GM19043 (cell line): Measurements from ENCODE around the gene TPD52L3.

Experiments
- ATAC-seq: cut with Tn5 transposase; IDR thresholded peaks from one replicate; pipeline ENCODE4 v1.9.1; 2021; ENCODE audit warnings: low read depth; ENCODE audit not compliant: unreplicated experiment

TPD52L3 gene

DNA sequence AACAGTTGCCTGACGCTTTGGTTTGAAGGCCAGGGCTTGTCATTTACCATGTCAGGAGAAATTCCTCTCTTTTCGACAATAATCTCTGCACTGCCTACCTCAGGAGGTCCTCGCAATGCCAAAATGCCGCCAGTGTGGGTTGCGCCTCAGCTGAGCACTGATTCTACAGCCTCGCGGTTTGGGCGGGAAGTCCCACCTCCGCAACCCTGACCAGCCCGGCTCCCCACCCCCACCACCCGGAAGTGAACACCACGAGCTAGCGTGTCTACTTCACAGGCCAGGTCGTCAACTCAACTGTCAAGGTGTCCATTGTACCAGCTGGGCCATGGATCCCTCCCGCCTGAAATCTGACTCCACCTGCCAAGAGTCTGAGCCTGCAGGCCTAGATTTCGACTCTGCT, at the start of gene TPD52L3:
Gene TPD52L3 (plus strand): TSS at position 273 of the 400 bp plus-strand sequence. CDS start 221 bp downstream, outside the sequence.
- ATAC-seq: no peak

DNA sequence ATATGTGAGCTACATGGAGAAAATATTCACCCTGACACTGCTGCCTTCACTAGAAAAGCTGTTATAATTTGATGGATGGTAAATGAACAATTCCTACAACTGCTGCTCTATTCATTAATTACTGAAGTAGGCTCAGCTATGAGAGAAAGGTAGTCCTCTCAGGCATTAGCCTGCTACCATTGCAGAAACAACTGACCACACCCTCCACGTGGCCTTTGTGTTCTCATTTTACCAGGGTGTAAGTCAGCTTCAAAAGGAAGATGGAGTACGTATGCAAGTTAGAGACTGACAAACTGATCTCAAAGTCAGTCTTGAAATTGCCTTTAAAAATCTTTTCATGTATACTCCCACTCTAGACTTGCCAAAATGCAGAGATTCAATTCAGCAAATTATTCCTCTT, 26.3 kb upstream of the TPD52L3 start:
- no peak for ATAC-seq

DNA sequence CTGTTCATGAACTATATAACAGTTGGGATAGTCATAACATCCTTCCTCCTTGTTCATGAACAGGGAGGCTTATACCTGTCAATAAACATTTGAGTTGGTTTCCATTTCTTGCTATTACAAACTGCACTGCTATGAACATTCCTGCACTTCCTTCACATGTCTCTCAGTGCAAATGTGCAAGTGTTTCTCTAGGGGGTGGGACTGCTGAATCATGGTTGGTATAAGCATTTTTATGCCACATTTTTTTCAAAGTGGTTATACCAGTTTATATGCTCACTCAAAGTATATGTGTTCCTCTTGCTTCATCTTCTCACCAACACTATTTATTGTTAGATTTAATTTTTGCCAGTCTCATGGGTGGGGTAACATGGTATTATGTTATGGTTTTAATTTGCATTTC, 25.8 kb upstream of the TPD52L3 start:
- no peak for ATAC-seq

DNA sequence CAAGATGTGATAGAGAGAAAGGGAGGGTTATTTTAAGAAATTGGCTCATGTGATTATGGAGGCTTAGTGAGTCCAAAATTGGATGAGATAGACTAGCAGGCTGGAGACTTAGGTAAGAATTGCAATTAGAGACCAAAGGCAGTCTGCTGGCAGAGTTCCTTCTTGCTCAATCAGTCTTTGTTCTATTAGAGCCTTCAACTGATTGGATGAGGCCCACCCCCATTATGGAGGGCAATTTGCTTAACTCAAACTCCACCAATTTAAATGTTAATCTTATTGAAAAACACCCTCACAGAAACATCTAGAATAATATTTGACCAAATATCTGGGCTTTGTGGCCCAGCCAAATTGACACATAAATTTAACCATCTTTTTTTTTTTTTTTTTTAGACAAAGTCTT, 23.9 kb upstream of the TPD52L3 start:
- ATAC-seq: no peak

DNA sequence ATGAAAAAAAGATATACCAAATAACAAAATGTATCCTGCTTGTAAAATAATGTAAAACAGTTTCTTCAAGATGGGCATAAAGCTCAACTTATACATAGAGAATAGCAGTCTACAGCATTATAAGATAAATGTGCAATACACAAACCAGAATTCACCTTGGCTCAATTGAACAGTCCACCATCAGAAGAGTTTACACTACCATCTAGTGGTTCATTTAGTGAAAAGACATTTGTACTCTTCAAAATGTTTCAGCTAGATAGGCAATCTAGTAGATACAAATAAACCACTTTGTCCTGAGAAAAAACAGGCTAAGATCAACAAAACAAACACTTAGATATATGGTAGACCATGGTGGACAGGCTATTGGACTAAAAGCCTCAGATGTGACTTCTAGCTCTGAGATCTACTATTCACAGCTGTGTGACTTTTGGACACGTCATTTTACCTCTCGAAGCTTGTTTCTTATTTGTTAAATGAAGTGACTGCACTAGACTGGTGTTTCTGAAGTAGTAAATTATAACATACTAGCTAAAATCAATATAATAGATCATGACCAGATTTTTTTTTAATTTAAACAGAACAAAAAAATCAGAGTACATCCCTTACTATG, 22.1 kb upstream of the TPD52L3 start:
- no peak for ATAC-seq

DNA sequence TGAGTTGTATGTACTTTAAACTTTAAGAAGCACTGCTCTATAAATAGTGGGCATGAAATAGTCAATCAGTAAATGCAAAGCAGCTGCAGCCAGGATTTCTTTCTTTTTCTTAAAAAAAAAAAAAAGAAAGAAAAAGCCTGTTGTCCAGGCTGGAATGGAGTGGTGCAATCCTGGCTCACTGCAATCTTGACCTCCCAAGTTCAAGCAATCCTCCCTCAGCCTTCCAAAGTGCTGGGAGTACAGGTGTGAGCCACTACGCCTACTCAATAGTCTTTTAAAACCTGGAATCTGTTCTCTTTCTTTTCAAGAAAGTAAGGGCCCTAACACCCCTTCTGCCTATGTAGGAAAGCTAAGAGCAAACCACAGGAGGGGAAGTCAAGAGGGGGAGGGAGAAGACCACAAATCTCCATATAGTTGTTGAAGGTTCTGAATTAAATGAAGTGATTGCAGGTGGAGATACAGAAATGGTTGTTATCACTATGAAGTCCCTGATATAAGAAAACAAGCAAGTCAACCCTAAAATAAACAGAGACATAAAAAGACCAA, 20.6 kb upstream of the TPD52L3 start:
- ATAC-seq: no peak

DNA sequence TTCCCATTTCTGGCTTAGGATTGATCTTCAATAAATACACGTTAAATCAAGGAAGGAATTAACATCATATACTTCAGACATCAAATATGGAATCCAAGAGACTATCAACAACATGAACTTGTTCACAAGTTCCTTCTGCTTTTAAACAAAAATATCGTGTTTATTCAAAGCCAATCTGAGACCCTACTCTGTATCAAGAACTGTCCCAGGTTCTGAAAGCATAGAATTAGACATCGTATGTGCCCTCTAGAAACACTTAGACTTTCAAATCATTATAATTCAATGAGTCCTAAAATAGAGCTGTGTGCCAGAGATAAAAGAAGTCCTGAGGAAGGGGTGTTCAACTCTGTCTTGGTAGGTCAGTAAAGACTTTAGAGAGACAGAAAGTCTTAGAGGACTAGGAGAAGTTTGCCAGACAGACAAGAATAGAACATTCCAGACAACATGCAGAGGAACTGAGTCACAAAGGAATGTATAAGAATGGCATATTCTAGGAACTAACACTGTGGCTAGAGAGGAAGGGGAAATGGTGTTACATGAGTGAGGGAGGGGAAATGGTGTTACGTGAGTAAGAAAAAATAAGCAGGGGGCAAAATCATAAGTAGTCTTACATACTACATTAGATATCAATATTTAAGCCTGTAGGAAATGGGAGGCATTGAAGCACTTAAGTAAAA, 2.9 kb downstream of the TPD52L3 start:
- no peak for ATAC-seq

DNA sequence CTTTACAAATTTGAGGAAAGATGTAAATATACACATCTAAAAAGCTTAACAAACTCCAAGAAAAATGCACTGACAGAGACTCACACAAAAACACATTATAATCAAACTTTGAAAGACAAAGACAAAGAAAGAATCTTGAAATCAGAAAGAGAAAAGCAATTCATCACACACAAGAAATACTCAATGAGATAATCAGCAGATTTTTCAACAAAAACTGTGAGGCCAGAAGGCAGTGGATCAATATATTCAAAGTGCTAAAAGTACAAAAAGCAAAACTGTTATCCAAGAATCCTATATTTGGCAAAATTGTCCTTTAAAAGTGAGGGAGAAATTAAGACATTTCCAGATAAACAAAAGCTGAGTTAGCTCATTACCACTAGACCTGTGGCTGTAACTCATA, 6.1 kb downstream of the TPD52L3 start:
- ATAC-seq: no peak

DNA sequence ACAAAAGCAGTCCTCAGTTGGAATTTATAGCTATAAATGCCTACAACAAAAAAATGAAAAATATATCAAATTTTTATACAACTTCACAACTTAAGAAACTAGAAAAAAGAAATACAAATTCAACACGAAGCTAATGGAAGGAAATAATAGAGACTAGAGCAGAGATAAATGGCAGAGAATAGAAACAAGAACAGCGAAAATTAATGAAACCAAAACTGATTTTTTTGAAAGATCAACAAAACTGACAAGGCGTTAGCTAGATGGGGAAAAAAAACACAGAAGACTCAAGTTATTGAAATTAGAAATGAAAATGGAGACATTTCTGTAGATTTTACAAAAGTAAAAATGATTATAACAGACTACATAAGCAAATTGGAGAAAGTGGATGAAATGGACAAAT, 20.6 kb downstream of the TPD52L3 start:
- ATAC-seq: no peak

DNA sequence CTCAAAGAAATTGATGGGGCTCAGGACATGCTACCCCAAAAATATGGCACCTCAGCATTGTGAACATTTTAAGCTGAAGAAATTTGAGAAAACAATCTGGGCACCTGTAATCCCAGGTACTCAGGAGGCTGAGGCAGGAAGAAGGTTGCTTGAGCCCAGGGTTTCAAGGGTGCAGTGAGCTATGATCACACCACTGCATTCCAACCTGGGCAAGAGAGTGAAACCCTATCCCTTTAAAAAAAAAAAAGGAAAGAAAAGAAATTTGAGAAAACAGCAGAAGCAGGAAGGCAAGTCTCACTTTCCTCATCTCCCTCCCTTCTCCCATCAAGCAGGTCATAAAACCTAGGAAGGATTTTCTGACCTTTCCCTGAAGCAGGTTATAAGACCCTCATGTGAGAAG, 23.6 kb downstream of the TPD52L3 start:
- no peak for ATAC-seq

DNA sequence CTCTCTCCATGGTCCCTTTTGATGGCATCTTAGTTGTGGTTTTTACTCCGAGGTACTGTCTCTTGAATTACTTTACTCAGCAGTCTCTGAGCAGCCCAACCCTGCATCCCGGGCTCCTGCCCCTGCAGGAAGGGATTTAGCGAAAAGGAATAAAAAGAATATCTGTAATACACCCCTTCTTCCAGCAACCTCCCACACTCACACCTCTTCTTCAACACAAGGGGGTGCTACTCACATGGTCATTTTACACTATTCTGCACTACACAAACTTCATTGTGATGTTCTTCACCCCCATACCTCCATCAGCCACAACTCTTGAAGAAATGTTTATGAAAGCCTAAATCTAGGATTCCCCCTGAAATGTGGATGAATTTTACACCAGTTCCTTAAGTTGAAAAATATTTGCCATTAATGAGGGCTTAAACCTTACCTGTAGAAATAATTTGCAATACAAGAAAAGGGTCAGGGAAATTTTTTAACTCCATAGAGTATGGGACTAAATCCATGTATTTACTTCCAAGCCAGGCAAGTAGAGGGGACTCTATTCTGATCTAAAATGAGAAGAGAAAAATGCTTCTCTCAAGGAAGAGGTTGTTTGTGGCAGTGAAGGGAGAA, 26.0 kb downstream of the TPD52L3 start:
- peak; percentile 84 for ATAC-seq

DNA sequence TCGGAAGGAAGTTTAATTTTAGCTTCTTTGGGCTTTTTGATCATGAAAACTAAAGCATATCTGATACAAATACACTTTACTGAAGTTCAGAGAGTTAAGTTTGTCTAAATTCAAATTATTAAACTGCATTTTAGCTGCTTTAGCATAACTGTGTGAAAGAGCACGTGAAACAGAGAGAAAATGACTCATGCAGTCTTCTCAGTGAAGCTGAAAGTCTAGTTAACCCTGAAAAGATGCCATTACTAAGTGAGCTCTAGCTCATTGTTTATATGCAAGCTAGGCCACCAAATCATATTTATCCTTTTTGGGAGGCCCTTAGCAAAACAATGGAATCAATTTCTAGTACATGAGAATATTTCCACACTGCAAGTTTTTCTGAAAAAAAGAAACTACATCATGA, 27.6 kb downstream of the TPD52L3 start:
- ATAC-seq: no peak

DNA sequence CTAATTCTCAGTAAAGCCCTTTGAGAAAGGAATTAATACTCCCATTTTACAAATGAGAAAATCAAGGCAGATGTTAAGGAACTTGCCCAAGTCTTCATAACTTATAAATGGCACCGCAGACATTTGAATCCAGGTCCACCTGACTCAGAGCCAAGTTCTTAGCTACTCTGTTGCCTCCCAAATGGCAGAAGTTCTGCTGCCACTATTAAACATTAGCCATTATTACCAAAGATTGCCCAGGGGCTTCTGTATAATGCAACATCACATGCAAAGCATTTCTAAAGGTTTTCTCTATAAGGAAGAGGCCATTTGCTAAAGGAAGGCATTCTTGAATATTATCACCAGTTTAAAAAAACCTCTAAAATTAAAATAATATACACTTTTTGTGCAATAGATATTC, 28.3 kb downstream of the TPD52L3 start:
- no peak for ATAC-seq

DNA sequence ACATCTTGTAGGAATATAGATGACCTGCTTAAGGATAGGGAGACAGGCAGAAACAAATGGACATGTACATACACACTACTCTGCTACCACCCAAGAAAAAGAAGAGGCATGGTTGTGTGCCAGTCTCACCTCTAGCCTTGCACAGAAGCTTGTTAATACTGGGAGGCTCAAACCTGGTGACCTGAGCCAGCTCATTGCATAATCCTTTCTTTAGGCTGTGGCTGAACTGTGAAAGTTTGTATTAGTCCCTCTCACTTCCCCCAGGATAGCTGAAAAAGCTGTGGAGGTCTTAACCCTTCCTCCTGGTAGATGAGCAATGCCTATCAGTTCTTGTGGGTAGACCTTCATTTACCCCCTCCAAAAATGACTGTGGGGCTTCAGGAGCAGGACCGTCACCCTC, 28.7 kb downstream of the TPD52L3 start:
- ATAC-seq: no peak

DNA sequence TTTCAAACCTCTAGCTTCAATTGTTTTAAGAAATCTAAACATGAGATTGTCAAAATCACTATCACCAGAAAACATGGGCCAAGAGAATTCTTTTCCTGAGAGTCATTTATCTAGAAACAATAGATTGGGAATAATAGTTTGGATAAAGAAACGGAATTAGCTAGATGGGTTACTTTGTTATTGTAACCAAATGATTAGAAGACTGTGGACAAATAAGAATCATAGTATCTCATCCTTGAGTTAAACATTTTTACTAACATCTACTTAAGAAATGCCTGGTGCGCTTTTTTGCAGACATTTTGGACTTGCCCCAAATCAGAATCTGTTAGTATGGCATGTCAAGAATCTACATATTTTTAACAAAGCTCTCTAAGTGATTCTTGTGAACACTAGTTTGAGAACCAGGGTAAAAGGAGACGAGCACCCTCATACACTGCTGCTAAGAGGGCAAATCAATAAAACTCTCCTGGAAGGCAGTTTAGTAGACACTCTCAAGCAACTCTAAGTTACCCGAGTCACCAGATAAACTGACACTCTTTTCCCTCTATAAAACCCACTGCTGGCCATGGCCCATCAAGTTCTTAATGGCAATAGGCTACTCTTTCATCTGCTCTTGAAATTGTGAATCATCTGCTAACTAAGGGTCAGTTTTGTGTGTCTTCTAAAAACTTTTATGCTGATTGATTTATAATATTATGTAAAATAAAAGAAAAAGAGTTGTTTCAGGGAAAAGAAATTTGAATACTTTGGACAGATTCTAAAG, 39.1 kb downstream of the TPD52L3 start:
- ATAC-seq: no peak

DNA sequence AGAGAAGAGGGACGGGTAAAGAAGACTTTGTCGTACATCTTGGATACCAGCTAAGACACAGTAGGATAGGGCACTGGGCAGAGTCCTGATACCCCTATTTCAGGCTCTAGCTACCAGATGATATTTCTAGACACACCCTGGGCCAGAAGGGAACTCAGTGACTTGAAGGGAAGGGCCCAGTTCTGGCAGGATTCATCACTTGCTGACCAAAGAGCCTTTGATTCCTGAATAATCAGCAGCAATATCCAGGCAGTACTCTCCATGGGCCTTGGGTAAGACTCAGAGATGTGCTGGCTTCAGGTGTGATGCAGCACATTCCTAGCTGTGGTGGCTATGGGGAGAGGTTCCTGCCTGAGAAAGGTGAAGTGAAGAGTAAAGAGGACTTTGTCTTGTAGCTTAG, 40.7 kb downstream of the TPD52L3 start:
- ATAC-seq: no peak
